ENCODE measurements around the gene APBB2. TPM values are rescaled to one million over a fixed set of nuclear protein-coding genes. Genes with fewer than 3 reads are reported as not detected.

Gene APBB2
- total RNA-seq, 2 donors from 2014 or later: 134 to 137 TPM

DNA sequence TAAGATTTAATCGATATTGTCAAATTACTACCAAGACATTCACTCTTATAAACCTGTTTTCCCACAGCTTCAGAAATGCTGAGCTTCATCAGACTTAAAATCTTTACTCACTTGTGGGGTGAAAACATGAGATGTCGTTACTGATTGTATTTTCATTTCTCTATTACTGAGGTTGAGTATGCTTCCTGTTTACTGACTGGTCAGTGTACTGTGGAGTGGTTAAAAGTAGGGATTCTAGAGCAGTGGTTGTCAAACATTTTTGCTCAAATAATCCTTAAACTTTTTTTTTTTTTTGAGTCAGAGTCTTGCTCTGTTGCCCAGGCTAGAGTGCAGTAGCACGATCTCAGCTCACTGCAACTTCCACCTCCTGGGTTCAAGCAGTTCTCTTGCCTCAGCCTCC, 414.3 kb downstream of the APBB2 start:
- Histone ChIP-seq H3K27ac (no peak overlapping the region), H3K9me3 (no peaks in the 10 kb centered on the region), H3K4me1 (ENCODE audit: control insufficient read depth in 1 of 2, low read depth in 2 of 2) (peaks cover 4 to 6% of the 10 kb centered on the region in 2 donors), H3K36me3 (peaks cover 3% of the 10 kb centered on the region), H3K27me3 (replicated peaks; ENCODE audit: insufficient read depth) (no peaks in the 10 kb centered on the region), H3K4me3 (no peak overlapping the region)
- TF ChIP-seq, protein P1, sequence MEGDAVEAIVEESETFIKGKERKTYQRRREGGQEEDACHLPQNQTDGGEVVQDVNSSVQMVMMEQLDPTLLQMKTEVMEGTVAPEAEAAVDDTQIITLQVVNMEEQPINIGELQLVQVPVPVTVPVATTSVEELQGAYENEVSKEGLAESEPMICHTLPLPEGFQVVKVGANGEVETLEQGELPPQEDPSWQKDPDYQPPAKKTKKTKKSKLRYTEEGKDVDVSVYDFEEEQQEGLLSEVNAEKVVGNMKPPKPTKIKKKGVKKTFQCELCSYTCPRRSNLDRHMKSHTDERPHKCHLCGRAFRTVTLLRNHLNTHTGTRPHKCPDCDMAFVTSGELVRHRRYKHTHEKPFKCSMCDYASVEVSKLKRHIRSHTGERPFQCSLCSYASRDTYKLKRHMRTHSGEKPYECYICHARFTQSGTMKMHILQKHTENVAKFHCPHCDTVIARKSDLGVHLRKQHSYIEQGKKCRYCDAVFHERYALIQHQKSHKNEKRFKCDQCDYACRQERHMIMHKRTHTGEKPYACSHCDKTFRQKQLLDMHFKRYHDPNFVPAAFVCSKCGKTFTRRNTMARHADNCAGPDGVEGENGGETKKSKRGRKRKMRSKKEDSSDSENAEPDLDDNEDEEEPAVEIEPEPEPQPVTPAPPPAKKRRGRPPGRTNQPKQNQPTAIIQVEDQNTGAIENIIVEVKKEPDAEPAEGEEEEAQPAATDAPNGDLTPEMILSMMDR (IDR thresholded peaks at IDR 0.05): no peak
- no peak for ATAC-seq (ENCODE audit: insufficient number of reproducible peaks, low FRiP score, low read depth)
- no peak for DNase-seq (ENCODE audit: low spot score)

DNA sequence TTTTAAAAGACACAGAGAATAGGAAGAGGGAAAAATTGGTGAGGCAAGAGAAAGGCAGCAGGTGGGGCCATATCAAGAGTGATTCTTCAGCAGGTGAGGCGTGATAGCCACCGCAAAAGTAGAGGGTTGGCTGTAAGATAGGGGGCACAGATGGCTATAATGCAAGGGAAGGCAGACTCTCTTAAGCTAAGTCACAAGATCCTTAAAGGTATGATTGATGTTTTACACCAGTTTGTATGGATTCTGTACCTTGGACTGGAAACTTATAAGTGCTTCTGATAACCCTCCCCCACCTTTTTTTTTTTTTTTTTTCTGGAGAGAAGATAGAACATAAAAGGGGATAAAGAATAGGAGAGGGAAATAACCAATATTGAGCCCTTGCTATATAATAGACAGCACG, 424.6 kb downstream of the APBB2 start:
- ATAC-seq (ENCODE audit: insufficient number of reproducible peaks, low FRiP score, low read depth): no peak
- H3K36me3 ChIP-seq: no peaks in the 10 kb centered on the region
- H3K27ac ChIP-seq: no peak overlapping the region
- DNase-seq (ENCODE audit: low spot score): no peak
- no peaks in the 10 kb centered on the region for H3K9me3 ChIP-seq
- H3K27me3 ChIP-seq (replicated peaks; ENCODE audit: insufficient read depth): no peaks in the 10 kb centered on the region
- no peaks in the 10 kb centered on the region for H3K4me1 ChIP-seq (ENCODE audit: control insufficient read depth in 1 of 2, low read depth in 2 of 2)
- no peak overlapping the region for H3K4me3 ChIP-seq
- TF ChIP-seq, protein P1 (IDR thresholded peaks at IDR 0.05): no peak

DNA sequence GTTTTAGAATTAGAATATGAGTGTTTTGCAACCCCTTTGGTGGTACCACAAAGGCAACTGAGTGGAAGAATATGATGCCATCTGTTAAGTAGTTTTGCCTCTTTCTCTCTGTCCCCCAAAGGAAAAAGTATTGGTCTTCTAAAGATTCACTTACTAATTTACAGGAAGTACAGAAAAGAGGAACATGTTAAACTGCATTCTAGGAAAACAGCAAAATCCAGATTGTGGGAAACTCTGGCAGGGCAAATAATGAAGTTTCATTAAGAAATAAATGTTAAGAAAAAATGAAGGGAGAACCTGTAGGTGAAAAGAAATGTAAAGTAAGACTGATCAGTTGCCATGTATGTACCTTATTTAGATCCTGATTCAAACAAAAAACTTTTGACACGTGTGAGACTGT, 425.3 kb downstream of the APBB2 start:
- no peaks in the 10 kb centered on the region for H3K36me3 ChIP-seq

DNA sequence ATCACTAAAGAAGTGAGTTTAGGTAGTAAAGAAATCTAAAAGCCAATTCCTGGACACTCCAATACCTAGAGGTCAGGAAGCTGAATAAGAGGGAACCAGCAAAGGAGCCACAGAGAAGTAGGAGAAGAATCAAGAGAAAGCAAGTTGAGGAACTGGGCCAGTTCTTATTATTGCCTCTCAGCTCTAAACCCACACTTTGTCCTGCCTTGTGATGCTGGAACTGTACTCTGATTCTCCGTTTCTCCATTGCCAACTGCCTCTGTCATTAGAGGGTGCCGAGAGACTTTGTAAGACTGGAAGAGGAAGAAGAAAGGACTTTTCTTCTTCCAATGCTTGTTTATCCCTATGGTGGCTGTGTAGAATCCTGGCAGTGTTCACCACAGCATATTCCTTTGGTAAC, 426.0 kb downstream of the APBB2 start:
- H3K4me3 ChIP-seq: no peak overlapping the region
- no peaks in the 10 kb centered on the region for H3K36me3 ChIP-seq
- H3K9me3 ChIP-seq: no peaks in the 10 kb centered on the region
- no peak for DNase-seq (ENCODE audit: low spot score)
- H3K4me1 ChIP-seq (ENCODE audit: control insufficient read depth in 1 of 2, low read depth in 2 of 2): no peaks in the 10 kb centered on the region
- TF ChIP-seq, protein P1 (IDR thresholded peaks at IDR 0.05): no peak
- H3K27ac ChIP-seq: no peak overlapping the region
- ATAC-seq (ENCODE audit: insufficient number of reproducible peaks, low FRiP score, low read depth): no peak
- H3K27me3 ChIP-seq (replicated peaks; ENCODE audit: insufficient read depth): no peaks in the 10 kb centered on the region

More for the DNA sequence above, 425.3 kb downstream of the APBB2 start:
- H3K27ac ChIP-seq: no peak overlapping the region
- TF ChIP-seq, protein P1 (IDR thresholded peaks at IDR 0.05): no peak
- ATAC-seq (ENCODE audit: insufficient number of reproducible peaks, low FRiP score, low read depth) (no peak), DNase-seq (ENCODE audit: low spot score) (no peak)
- no peaks in the 10 kb centered on the region for H3K27me3 ChIP-seq (replicated peaks; ENCODE audit: insufficient read depth)
- H3K4me1 ChIP-seq (ENCODE audit: control insufficient read depth in 1 of 2, low read depth in 2 of 2): no peaks in the 10 kb centered on the region
- no peak overlapping the region for H3K4me3 ChIP-seq
- no peaks in the 10 kb centered on the region for H3K9me3 ChIP-seq

DNA sequence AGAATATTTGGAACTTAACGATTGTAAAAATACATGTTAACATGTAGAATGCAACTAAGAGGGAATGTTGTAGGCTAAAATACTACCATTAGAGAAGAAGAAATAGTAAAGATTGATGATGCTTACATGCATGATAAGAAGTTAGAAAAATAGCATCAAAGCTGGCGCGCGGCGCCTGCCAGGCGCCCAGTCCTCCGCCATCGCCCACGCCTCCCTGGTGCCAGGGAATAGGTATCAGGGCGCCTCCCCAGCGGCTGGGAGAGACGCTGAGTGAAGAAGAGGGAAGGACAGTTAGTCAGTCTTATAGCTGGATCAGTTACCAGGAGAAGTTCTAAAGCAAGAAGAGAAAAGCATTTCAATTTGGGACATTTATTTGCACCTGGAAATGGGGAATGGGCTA, 428.6 kb downstream of the APBB2 start:
- Histone ChIP-seq H3K27ac (no peak overlapping the region), H3K27me3 (replicated peaks; ENCODE audit: insufficient read depth) (no peaks in the 10 kb centered on the region), H3K36me3 (peaks cover 3% of the 10 kb centered on the region), H3K9me3 (no peaks in the 10 kb centered on the region), H3K4me1 (ENCODE audit: control insufficient read depth in 1 of 2, low read depth in 2 of 2) (no peaks in the 10 kb centered on the region), H3K4me3 (no peak overlapping the region)
- TF ChIP-seq, protein P1 (IDR thresholded peaks at IDR 0.05): no peak
- ATAC-seq (ENCODE audit: insufficient number of reproducible peaks, low FRiP score, low read depth) (no peak), DNase-seq (ENCODE audit: low spot score) (no peak)
